NB4 (cell line): ENCODE data around the gene BARD1.

Experiments
- POLR2A ChIP-seq: IDR thresholded peaks from 2 replicates; pipeline ENCODE4 v1.6.1; 2011; ENCODE audit warnings: mild to moderate bottlenecking; ENCODE audit not compliant: insufficient read length; ENCODE audit errors: extremely low read depth
- TF ChIP-seq, protein P1 (sequence below): IDR thresholded peaks from one replicate; pipeline ENCODE4 v1.5.1; 2012; ENCODE audit warnings: low read depth, low read length

DNA sequence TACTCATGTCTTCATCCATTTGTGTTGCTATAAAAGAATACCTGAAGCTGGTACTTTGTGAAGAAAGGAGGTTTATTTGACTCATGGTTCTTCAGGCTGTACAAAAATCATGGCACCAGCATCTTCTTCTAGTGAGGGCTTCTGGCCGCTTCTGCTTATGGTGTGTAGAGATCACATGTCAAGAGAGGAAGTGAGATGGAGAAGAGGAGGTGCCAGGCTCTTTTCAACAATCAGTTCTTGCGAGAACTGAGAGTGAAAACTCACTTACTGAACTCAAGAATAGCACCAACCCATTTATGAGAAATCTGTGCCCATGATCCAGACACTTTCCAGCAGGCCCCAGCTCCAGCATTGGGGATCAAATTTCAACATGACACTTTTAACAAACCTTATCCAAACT is 30.0 kb upstream of the BARD1 start:
- TF ChIP-seq, protein P1, sequence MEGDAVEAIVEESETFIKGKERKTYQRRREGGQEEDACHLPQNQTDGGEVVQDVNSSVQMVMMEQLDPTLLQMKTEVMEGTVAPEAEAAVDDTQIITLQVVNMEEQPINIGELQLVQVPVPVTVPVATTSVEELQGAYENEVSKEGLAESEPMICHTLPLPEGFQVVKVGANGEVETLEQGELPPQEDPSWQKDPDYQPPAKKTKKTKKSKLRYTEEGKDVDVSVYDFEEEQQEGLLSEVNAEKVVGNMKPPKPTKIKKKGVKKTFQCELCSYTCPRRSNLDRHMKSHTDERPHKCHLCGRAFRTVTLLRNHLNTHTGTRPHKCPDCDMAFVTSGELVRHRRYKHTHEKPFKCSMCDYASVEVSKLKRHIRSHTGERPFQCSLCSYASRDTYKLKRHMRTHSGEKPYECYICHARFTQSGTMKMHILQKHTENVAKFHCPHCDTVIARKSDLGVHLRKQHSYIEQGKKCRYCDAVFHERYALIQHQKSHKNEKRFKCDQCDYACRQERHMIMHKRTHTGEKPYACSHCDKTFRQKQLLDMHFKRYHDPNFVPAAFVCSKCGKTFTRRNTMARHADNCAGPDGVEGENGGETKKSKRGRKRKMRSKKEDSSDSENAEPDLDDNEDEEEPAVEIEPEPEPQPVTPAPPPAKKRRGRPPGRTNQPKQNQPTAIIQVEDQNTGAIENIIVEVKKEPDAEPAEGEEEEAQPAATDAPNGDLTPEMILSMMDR, result no peak
- no peak for TF ChIP-seq POLR2A
